GM21786 (cell line): ENCODE measurements around the gene RSL24D1.

Experiments used
- ATAC-seq: cut with Tn5 transposase; IDR thresholded peaks from one replicate; pipeline ENCODE4 v1.9.1; 2021; ENCODE audit not compliant: unreplicated experiment

Gene RSL24D1

GRCh38 chr15:55196458-55197361, at the start of gene RSL24D1:
RSL24D1 (minus strand) TSS chr15:55196941; CDS start chr15:55196890, 51 bp downstream.
- ATAC-seq = peak; percentile 94

- ATAC-seq = no peak
Measured at GRCh38 chr15:55245059-55245458, 48.3 kb upstream of the RSL24D1 start.

- ATAC-seq = no peak
Measured at GRCh38 chr15:55241891-55242290, 45.1 kb upstream of the RSL24D1 start.

- no peak for ATAC-seq
Measured at GRCh38 chr15:55241186-55241585, 44.4 kb upstream of the RSL24D1 start.

- ATAC-seq = no peak
Measured at GRCh38 chr15:55240125-55240760, 43.5 kb upstream of the RSL24D1 start.

GRCh38 chr15:55239440-55240124, 42.8 kb upstream of the RSL24D1 start:
- no peak for ATAC-seq

GRCh38 chr15:55238877-55239276, 42.1 kb upstream of the RSL24D1 start:
- no peak for ATAC-seq

GRCh38 chr15:55237219-55238130, 40.7 kb upstream of the RSL24D1 start:
- ATAC-seq = no peak

- ATAC-seq = no peak
Measured at GRCh38 chr15:55235546-55236036, 38.9 kb upstream of the RSL24D1 start.

GRCh38 chr15:55234800-55235104, 38.0 kb upstream of the RSL24D1 start:
- ATAC-seq = no peak

- ATAC-seq = no peak
Measured at GRCh38 chr15:55234104-55234799, 37.5 kb upstream of the RSL24D1 start.

GRCh38 chr15:55231455-55231854, 34.7 kb upstream of the RSL24D1 start:
- no peak for ATAC-seq

- ATAC-seq = no peak
Measured at GRCh38 chr15:55230953-55231352, 34.2 kb upstream of the RSL24D1 start.

GRCh38 chr15:55230051-55230670, 33.4 kb upstream of the RSL24D1 start:
- peak; percentile 53 for ATAC-seq

GRCh38 chr15:55226127-55226526, 29.4 kb upstream of the RSL24D1 start:
- no peak for ATAC-seq

GRCh38 chr15:55224892-55225291, 28.2 kb upstream of the RSL24D1 start:
- peak; percentile 35 for ATAC-seq

GRCh38 chr15:55222588-55222987, 25.8 kb upstream of the RSL24D1 start:
- peak; percentile 56 for ATAC-seq

- peak; percentile 51 for ATAC-seq
Measured at GRCh38 chr15:55221090-55222011, 24.6 kb upstream of the RSL24D1 start.
